Kasumi-1 (cell line): ENCODE data around the gene PCGF3.
"Not testable (repeated sequence)": the region's sequence is repeated elsewhere in the genome, so short reads cannot be mapped to it uniquely, and the experiment has no call there.

ENCODE experiments used
- DNase-seq, 2 experiments: peaks; one replicate each; lab custom pipeline; 2025; lab: John Stamatoyannopoulos, UW

Gene PCGF3

GRCh38 chr4:725391-726234 lies 20.0 kb downstream of the PCGF3 start:
- DNase-seq, result no peak

DNA sequence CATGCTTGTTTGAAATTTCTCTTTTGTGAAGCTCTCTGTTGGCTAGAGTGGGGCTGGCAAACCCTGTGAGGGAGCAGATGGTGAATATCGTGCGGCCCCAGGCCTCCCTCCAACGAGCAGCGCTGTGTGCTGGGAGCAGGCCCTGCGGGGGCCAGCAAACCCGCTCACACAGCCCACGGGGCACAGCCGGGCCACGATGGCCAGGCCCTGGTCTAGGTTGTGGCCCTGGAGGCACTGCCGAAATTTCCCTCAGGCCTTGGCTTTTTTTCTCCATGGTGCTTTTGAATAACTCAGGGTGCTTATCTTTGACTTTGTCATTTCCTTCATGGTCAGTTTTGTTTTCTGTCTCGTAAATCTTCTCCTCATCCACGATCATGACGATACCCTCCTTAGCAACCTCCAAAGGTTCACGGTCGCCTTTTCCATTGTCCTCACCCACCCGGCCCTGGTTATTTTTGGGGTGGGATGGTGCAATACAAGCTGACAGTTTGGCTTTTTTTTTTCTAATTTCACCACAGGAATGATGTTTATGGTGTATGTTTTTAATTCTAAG lies 20.7 kb downstream of the PCGF3 start:
- DNase-seq, result no peak

DNA sequence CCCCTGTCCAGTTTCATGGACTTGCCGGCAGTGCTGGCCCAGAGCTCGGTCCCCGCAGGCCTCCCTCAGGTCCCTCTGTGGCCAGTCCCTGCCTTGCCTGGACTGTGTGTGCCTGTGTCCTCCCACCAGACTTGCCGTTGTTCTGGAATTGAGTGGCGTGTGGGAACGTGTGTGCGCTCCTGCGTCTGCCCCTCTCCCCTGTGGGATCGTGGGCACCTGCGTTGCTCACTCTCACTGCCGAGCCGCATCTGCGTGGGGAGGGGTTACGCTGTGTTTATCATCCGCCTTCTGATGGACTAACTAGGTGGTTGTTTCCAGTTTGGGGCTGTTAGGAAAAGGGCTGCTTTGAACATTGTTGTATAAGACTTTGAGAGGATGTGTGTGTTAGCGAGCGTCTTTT lies 21.2 kb downstream of the PCGF3 start:
- DNase-seq, result no peak

GRCh38 chr4:727576-727975 lies 21.9 kb downstream of the PCGF3 start:
- DNase-seq, result no peak

GRCh38 chr4:729336-730315 lies 24.0 kb downstream of the PCGF3 start:
- no peak for DNase-seq

DNA sequence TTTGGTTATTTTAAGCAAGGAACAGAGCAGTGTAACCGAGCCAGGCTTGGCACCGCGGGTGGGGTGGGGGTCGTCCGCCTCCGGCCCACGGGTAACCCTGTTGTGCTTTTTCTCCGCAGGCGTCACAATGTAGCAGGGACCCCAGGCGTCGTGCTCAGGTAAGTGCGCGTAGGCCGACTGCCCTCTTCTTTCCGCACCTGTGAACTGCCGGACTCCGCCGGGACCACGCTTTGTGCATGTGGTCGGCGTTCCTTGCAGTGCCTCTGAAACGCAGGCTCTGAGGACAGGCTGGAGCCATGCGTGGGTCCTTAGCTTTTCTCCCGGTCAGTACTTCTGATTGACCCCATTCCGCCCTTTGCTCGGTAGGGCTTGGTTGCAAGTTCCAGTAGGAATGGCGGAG lies 24.9 kb downstream of the PCGF3 start:
- DNase-seq, result no peak

- DNase-seq, result not testable (repeated sequence)
Observed at GRCh38 chr4:730946-731904, 25.6 kb downstream of the PCGF3 start.

GRCh38 chr4:731954-732353 lies 26.3 kb downstream of the PCGF3 start:
- not testable (repeated sequence) for DNase-seq

DNA sequence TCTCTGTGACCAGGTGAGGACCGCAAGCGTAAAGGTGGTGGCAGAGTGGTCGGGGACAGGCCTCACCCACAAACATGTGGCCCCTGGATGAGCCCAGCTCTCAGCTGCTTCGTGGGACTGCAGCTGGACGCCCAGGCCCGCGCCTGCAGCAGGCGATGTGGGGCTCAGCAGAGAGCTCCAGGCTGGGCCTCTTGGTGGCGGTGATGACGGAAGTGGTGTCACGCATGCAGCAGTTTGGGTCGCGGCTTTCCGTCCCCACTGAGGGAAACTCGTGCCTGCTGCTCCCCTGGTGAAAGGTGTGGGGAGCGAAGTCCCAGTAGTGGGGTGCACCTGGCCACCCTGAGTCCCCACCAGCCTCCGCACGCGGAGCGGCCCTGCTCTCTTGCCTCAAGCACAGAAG lies 26.9 kb downstream of the PCGF3 start:
- DNase-seq, result no peak

DNA sequence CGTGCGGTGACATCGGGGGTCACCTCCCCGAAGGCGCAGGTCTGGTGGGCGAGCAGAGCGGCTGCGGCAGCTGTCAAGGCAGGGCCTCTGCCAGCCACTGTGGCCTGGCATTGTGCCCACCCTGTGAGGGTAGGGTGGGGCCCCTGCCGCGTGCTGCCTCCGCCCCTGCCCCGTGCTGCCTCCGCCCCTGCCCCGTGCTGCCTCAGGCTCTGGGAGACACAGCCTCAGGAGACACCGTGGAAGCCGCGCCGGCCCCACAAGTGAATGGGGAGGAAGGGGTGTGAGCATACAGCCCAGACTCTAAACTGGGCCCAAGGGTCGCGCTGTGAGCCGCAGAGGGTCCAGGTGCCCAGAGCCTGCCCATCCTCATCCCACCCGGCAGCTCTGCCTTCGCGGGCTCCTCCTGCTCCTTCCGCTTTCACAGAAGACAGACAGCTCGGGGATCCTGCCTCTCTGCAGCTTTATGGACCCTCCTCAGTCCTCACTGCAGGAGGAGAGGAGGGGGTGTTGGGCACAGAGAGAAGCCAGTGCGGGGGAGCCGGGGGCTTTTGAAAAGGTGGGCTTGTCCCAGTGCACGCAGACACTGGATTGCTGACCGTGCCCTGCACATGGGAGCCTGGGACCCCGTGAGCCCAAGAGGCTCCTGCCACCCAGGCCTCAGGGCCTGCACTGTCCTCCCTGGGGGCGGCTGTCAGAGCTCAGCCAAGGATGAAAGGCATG lies 27.4 kb downstream of the PCGF3 start:
- DNase-seq, result no peak

- no peak for DNase-seq
Observed at GRCh38 chr4:733631-733980, 28.0 kb downstream of the PCGF3 start.

GRCh38 chr4:734075-734474 lies 28.4 kb downstream of the PCGF3 start:
- DNase-seq, result no peak

GRCh38 chr4:734951-735350 lies 29.3 kb downstream of the PCGF3 start:
- no peak for DNase-seq

- no peak for DNase-seq
Observed at GRCh38 chr4:735583-735982, 30.0 kb downstream of the PCGF3 start.

- not testable (repeated sequence) for DNase-seq
Observed at GRCh38 chr4:736561-736960, 30.9 kb downstream of the PCGF3 start.

DNA sequence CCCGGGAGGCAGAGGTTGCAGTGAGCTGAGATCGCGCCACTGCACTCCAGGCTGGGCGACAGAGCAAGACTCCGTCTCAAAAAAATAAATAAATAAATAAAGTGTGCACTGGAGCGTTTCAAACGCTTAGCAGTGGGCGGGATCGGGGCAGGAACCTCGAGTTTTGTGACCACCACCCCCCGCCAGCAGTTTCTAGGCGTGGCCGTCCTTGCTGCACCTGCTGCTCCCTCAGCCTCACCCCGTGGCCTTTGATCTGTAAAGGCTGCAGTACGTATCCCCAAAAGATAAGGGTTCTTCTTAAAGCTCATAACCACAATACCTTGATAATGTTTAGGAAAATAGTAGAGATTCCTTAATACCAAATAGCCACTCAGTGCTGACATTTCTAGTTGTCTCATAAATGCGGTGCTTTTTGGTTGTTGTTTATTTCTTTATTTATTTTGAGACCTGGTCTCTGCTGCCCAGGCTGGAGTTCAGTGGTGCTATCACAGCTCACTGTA lies 33.2 kb downstream of the PCGF3 start:
- DNase-seq, result no peak

- DNase-seq, result no peak
Observed at GRCh38 chr4:739569-739968, 33.9 kb downstream of the PCGF3 start.

- DNase-seq, result no peak
Observed at GRCh38 chr4:740011-740410, 34.4 kb downstream of the PCGF3 start.

- no peak for DNase-seq
Observed at GRCh38 chr4:740656-741282, 35.1 kb downstream of the PCGF3 start.

- DNase-seq, result no peak
Observed at GRCh38 chr4:742096-742741, 36.6 kb downstream of the PCGF3 start.
